C1 segment of cervical spinal cord (tissue), 14 donors: ENCODE measurements around the gene MUC22.
A peak's percentile ranks its signal among the peaks of the same experiment; 100 is the strongest.

Experiments used
- DNase-seq, 14 donors: peaks; one replicate each; lab custom pipeline; 2025; lab: John Stamatoyannopoulos, UW

MUC22 gene

GRCh38 chr6:31010393-31011060 is at the start of gene MUC22:
Gene MUC22, plus strand, starts transcription at chr6:31010474. Its CDS starts 233 bp downstream, at chr6:31010707.
- DNase-seq, result no peak

DNA sequence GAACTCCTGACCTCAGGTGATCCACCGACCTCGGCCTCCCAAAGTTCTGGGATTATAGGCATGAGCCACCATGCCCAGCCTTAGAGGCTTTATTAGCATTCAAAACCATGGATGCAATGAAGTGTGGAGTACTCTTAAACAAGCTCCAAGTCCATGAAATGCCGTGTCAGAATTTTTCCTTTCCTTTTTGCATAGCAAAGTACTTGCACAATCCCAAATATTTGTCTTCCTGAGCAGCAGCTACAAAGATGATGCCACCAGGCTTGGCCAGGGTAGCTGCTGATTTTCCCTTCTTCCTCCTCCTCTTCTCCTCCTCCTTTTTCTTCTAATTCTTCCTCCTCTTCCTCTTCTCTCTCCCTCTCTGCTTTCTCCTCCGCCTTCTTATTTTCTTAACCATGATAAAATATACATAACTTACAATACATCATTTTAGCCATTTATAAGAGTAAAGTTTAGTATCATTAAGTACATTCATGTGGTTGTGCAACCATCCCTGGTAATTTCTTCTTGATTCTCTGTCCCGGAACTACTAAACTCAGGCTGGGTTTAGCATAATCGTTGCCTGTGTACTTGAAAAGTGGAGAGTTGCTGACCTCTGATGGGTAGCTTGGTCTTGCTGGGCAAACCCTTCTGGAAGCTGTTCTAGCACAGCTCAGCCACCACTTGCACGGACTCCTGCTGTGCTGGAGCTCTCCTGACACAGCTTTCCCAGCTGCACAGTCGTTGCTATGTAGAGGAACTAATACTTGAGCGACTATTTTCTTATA is 49.2 kb upstream of the MUC22 start:
- no peak for DNase-seq

GRCh38 chr6:30962716-30963115 is 47.6 kb upstream of the MUC22 start:
- no peak for DNase-seq

DNA sequence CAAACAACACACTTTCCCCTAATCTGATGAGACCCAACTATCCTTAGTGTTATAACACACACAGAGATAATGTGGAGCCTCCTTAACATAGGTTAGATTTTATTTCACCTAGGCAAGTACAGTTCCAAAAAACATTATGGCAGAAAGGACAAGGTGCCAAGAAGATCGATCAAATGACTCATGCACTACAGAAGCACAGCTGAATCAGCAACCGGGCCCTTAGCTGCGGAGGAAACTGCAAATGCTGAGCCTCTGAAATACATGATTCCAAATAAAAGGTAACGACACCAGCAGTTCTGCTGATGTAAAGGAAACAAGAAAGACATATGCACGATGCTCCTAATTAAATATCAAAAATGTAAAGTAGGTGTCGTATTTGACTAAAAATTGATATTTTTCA is 46.6 kb upstream of the MUC22 start:
- DNase-seq, result no peak

DNA sequence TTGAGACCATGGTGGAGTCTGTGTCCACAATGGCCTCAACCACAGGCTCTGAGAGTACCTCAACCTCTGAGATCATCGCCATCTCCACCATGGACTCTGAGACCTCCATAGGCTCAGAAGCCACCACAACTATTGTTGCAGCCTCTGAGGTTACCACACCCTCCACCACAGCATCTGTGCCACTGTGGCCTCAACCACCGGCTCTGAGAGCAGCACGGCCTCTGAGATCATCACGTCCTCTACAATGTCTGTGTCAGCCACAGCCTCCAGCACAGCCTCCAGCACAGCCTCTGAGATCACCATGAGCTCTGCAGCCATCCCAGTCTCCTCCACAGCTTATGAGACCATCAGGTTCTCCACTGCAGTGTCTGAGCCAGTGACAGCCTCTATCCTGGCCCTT is 46.2 kb upstream of the MUC22 start:
- no peak for DNase-seq

DNA sequence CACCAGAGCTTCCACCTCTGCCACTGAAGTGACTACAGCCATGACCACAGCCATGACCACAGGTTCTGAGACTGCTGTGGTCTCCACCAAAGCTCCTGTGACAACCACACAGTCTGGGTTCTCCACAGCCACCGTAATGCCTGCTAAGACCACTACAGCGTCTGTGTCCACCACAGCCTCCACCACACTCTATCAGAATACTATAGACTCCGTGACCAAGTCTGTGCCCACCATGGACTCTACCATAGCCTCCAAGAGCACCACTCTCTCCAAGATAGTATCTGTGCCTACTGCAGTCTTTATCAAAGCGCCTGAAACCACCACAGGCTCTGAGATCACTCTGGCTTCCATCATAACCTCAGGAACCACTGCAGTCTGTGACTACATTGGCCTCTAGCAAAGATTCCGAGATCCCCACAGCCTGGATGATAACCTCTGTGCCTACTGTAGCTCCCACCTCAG is 45.1 kb upstream of the MUC22 start:
- DNase-seq, result no peak

DNA sequence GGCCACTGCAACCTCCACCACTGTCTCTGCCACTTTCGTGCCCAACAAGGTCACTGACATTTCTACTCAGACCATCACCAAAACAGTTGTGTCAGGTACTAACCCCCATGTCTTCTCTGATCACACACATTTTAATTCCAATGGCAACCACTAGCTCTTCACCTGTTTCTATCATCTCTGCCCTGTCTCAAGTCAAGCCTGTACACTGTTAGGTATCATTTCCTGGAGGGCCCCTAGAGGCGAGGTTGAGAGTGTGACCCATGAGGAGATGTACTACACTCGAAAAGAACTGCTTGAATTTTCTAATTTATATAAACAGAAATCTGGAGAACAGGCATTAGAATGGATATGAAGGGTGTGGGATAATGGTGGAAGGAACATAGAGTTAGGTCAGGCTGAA is 44.1 kb upstream of the MUC22 start:
- no peak for DNase-seq

- DNase-seq, result peak in 3 of 14 donors; percentile 4 to 19 (median 7)
These were observed 41.1 kb upstream of the MUC22 start for GRCh38 chr6:30969171-30969570.

DNA sequence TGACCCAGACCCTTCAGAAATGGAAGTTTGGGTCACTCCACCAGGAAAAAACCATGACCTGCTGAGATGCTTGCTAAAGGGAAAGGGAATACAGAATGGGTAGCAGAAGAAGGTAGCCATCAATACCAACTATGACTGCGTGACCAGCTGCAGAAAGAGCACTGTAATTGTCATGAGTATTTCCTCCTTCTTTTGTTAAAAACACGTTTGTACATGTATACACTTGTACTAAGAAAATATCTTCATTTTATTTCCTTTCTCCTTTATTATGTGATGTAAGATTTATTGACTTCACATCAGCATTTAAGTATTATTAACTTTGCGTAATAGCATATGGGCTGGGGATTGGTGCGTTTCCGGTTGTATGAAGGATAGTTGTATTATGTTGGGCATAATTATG is 39.3 kb upstream of the MUC22 start:
- DNase-seq, result no peak

- no peak for DNase-seq
These were observed 37.5 kb upstream of the MUC22 start for GRCh38 chr6:30972816-30973215.

DNA sequence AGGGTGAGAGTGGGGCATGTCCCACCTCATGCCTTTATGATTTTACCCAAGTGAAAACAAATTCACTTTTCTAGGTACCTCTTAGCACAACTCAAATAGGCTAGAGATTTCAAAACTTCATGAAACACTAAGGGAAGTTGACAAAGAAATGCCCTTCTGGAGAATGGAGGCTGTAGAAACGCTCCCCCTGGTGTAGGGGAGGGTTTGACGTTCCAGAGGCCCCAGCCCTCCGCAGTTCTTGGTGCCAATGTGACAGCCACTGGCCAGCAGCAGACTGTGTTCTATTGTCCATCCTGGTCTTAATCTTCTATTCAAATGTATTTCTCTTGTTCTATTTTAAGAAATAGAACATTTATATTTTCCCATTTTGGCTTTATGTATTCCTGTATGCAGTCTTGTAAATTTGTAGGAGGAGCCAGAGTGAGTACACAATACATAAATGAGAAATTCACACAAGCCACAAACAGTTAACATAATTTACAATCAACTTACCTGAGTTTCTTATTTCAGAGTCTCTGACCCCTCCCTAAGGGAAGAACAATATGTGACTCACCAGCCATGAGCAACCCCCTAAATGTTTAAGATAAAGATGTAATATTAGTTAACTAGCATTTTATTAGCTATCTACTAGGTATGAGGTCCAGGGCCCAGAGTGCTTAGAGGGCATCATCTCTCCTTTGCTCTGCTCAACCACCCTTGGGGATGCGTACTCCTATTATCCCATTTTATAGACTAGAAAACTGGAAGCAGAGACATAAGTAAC is 35.6 kb upstream of the MUC22 start:
- DNase-seq, result no peak

- no peak for DNase-seq
These were observed 31.1 kb upstream of the MUC22 start for GRCh38 chr6:30979141-30979540.

DNA sequence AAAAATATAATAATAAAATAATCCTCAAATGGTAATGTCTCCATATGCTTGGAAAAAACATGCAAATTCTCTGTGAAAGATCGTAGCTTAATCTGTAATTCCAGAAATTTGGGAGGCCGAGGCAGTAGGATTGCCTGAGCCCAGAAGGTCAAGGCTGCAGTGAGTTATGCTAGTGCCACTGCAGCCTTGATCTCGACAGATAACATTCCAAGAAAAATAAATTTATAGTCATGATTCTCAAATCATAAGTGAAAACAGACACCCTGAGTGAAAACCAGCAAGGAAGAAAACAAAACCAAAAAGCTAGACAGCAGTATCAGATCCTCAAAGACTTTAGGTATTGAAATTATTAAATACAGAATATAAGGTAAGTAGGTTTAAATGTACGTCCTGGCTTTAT is 30.6 kb upstream of the MUC22 start:
- no peak for DNase-seq

GRCh38 chr6:30981942-30982772 is 28.1 kb upstream of the MUC22 start:
- DNase-seq, result no peak

GRCh38 chr6:30983439-30983838 is 26.8 kb upstream of the MUC22 start, which contains the start of gene MUC21:
Gene MUC21, plus strand, starts transcription at chr6:30983718. Its CDS starts 241 bp downstream, at chr6:30983959.
- no peak for DNase-seq

DNA sequence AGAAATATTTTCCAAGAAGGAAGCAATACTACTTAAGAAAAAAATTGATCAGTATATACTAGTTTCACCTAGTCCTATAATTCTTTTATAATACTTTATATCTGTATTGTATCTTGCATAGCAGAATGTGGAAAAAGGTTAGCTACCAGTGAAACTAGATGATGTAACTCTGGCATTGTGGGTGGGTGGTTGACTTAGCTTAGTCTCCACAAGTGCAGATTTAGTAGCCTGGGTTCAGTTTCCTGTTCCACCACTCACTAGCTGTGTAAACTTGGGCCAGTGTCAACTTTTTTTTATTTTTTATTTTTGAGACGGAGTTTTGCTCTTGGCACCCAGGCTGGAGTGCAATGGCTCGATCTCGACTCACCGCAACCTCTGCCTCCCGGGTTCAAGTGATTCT is 24.8 kb upstream of the MUC22 start:
- DNase-seq, result no peak

DNA sequence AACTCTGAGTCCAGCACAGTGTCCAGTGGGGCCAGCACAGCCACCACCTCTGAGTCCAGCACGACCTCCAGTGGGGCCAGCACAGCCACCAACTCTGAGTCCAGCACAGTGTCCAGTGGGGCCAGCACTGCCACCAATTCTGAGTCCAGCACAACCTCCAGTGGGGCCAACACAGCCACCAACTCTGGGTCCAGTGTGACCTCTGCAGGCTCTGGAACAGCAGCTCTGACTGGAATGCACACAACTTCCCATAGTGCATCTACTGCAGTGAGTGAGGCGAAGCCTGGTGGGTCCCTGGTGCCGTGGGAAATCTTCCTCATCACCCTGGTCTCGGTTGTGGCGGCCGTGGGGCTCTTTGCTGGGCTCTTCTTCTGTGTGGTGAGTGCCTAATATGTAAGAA is 23.0 kb upstream of the MUC22 start:
- no peak for DNase-seq

GRCh38 chr6:30988209-30988825 is 22.0 kb upstream of the MUC22 start:
- DNase-seq, result no peak

- no peak for DNase-seq
These were observed 19.7 kb upstream of the MUC22 start for GRCh38 chr6:30990422-30991086.

GRCh38 chr6:30991891-30992290 is 18.4 kb upstream of the MUC22 start:
- no peak for DNase-seq
